ENCODE results near the gene STK32B.

STK32B gene

DNA sequence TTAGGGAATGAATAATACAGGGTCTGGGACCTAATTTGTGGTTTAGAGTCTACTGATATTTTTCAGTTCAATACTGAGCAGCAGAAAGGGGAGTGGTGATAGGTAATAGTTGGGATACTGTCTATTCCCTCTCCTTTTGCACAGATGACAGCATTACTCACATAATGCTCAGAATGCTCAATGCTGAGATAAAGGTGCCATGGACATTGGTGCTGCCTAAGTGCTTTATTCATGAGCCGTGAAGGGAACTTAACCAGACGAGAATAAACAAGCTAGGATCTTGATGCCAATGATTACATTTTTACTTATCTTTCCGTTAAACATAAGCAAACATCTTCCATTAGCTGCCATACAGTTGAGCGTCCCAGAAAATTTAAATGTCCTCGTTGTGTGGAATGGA is 75.6 kb downstream of the STK32B start:
- no peak for DNase-seq

DNA sequence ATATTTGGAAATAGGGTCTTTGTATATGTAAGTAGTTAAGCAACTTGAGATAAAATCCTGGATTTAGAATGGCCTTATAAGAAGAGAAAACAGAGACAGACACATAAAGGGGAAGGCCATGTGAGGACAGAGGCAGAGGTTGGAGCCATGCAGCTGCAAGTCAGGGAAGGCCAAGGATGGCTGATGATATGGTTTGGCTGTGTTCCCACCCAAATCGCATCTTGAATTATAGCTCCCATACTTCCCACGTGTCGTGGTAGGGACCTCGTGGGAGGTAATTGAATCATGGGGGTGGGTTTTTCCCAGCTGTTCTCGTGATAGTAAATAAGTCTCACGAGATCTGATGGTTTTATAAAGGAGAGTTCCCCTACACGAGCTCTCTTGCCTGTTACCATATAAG is 76.3 kb downstream of the STK32B start:
- no peak for DNase-seq

DNA sequence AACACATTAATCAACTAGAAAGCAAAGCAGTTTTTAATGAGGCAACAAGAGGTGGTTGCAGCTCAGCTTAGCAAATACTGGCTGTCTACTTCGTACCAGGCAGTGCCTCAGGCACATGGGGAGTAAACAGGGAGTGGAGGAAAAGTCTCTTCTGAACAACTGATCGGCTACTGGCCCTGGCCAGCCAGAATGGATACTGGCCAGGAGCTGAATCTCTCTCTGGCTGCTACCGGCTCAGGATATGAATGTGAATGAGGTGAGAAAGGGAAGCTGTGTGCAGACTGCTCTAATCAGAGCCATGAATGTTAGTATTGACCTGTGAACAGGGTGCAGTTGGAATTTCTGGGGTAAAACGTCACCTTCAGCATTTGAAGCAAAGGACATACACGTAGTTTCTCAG is 77.3 kb downstream of the STK32B start:
- no peak for DNase-seq

DNA sequence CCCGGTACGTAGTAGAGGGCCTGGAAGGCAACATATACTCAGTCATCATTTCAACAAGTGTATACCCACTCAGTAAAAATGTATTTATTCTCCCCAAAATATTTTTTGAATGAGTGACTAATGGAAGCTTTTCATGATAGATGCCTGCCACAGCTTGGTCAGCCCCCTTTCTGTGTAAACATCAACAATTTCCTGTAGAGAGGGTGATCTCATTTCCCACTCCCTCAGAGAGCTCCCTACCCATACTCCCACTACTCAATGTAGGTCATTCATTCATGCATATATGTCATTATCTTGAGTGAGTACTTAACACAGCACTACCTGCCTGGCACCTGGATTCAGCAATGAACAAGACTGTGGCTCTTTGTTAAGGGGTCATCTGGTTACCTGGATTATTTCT is 81.9 kb downstream of the STK32B start:
- peak; percentile 31 for DNase-seq

DNA sequence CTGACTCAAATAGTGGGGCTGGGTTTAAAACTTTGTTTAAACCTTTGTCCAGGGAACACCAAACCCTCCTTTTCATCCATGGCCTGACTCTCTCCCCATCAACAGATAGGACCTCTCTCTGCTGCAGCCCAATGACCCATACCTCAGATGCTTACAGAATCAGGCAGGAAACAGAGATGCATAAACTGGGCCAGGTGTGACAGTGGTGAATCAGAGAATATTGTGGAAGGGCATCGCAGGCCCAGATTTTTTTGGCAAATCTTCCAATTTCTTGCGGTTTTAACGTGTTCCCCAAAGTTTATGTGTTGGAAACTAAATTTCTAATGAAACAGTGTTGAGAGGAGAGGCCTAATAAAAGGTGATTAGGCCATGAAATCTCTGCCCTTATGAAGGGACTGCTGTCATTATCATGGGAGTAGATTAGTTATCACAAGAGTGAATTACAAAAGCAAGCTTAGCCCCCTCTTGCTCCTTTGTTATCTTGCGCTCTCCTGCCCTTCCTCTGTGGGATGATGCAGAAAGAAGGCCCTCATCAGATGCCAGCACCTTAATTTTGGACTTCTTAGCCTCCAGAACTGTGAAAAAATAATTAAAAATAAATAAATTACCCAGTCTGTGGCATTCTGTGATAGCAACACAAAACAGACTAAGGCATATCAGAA is 82.8 kb downstream of the STK32B start:
- DNase-seq = no peak

DNA sequence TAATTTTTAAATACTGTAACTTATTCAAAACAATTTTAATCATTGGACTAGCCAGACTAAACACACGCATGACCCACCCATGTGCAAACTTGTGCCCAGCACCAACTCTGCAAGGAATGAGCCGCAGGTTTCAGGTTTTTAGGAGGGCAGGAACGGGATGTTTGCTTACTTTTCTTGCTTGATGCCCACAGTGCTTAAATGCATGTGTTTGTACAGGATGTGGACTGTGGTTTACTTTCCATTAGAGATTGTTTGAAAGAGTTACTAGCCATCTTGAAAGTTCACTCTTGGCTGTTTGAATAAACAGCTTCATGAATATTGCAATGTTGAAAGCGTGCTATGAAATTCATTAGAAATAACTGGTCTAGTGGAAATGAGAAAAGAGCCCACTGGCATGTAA is 83.3 kb downstream of the STK32B start:
- no peak for DNase-seq

DNA sequence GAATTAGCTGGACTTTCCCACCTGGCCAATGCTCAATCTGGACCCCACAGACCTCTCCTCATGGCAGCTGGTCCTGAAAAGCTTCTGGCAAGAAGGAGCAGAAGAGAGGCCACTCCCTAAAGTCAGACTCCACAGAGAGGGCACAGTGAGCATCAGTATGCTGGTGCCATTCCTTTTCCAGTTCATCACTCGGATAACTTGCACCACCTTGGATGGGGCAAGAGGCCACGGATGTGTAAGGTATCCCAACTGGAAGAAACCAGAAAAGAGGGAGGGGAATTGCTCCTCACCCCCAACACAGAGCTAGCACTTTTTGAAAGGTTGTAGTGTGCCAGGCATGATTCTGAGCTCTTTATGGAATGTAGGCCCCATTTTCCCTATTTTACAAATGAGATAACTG is 85.9 kb downstream of the STK32B start:
- DNase-seq = no peak

DNA sequence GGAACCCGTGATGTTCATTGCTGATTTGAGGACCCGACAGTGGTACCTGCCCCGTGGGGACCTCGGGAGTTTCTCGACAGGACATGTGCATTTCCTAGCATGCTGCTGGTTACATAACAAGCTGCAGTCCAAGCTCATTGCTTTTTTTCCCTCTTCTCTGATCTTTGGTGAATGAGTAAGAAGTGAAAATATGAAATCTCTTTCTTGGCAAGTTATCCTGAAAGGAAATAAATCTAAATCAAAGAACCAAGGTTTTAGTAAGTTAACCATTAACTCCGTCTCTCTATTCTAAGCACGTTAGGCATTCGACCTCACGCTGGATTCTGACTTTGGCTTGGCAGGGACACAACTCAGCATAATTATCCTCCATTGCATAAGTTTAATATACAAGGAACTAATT is 86.6 kb downstream of the STK32B start:
- peak; percentile 93 for DNase-seq

DNA sequence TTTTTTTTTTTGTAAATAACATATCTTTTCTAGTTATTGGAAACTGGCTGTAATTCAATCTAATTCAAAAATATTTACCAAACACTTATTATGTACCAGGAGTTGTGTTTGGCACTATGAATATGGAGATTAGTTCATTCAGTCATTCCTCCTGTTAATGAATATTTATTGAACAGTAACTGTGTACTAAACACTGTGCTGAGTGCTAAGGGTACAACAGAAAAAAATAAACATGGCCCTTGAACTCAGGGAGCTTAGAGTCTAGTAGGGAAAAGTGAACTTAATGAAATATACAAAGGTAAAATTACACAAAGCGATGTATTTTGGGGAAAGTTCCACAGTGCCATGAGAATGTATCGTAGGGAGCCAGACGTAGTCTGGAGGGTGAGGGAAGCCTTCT is 87.1 kb downstream of the STK32B start:
- no peak for DNase-seq

DNA sequence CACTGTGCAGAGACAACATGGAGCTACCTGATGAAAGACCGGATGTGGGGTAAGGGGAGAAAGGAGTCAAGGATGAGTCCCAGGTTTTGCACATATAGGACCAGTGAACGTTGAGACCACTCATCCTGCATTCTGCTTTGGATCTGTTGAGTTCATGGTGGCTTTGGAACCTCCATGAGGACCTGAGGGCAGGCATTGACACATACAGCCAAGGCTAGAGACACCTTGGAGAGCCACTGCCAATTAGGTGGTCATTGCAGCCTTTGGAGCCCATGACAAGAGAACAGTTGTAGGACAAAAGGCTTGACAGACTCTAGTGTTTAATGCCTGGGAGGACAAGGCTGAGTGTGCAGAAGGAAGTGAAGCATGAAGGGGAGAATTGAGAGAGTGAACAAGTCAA is 87.9 kb downstream of the STK32B start:
- no peak for DNase-seq

DNA sequence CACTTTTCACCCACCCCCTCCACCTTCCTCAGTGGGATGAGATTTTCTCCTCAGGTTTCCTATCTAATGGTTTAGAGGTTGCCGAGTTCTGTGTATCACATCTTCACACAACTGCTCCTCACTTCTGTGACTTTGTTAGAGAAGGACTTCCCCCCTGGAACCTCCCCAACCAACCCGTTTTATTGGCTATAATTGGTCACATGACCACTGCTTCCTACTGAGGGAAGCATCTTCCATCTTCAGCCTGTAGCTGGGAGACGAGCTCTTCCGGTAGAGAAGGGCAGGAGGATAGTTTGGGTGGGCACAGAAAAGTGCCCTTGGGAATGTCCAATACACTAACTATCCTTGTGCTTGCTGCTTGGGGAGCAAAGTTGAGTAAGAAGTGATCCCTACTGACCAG is 90.5 kb downstream of the STK32B start:
- DNase-seq = no peak

DNA sequence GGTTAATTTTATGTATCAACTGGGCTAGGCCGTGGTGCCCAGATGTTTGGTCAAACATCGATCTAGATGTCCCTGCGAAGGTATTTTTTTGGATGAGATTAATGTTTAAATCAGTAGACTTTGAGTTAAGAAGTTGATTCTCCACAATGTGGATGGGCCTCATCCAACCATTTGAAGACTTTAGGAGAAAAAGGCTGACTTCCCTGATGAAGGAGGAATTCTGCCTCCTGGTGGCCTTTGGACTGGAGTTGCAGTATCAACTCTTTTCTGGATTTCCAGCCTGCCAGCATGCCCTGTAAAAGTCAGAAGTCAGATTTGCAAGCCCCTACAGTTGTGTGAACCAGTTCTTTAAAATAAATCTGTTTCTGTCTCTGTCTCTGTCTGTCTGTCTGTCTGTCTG is 91.4 kb downstream of the STK32B start:
- DNase-seq = peak; percentile 12

DNA sequence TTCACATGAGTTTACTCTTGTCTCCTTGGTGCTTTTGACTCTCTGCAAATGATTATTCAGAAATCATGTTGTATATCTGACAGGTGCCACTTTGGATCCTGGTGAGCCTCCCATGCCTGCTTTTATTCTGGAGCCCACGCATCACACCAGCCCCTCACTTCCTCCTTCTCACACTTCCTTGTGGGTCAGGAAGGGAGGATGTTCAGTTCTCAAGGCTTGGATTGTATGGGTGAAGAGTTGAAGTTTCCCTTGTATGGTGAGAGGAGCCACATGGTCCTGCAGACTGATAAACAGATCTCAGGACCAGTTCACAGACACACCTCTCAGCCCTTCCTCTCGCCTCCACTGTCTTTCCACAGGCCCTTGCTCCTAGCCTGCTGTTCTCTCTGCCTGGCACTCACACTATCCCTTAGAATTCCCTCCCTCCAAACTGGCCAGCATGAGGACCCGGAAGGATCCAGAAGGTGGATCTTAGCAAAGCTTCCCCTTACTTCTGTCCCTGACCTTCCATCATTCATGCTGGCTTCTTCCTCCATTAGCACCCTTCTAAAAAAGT is 92.1 kb downstream of the STK32B start:
- DNase-seq = no peak

DNA sequence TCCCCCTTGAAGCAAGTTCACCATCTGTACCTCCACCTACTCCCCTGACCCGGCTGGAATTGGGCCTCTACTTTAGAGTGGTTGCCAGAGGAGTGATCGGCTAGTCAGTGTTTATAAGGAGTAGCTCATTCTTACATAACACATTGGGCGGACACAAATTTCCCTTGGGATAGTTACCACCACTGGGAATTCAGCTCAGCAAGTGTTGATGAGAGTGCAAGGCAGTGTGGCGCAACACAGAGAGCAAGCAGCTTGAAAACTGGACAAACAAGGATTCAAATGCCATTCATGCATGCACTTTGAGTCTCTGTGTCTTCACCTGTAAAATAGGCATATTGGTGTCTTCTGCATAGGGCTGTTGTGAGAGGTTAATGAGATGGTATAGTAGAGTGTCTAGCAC is 92.7 kb downstream of the STK32B start:
- DNase-seq = no peak

DNA sequence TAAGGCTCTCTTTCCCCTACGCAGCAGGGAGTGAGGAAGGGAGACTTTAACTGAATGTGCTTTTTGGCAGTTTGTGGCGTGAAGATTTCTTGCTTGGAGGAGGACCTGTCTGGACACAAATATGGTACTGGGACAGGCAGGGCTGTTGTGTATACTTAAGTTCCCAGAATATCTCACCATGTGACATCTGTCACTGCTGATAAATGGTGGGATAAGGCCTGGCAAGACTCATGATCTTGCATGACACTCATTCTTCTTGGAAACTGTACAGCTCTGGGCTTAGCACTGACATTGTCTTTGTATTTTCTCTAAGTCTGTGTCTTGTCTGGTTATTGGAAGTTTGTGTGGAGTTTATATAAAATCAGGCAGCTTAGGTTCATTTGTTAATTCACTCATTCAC is 93.1 kb downstream of the STK32B start:
- no peak for DNase-seq

DNA sequence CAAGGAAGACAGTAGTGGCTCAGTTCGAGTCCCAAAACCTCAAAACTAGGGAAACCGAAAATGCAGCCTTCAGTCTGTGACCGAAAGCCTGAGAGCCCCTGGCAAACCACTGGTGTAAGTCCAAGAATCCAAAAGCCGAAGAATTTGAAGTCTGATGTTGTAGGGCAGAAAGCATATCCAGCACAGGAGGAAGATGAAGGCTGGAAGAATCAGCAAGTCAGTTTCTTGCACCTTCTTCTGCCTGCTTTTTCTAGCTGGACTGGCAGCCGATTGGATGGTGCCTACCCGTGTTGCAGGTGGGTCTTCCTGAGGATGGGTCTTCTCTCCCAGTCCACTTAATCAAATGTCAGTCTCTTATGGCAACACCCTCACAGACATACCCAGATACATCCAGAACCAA is 95.0 kb downstream of the STK32B start:
- DNase-seq = no peak

DNA sequence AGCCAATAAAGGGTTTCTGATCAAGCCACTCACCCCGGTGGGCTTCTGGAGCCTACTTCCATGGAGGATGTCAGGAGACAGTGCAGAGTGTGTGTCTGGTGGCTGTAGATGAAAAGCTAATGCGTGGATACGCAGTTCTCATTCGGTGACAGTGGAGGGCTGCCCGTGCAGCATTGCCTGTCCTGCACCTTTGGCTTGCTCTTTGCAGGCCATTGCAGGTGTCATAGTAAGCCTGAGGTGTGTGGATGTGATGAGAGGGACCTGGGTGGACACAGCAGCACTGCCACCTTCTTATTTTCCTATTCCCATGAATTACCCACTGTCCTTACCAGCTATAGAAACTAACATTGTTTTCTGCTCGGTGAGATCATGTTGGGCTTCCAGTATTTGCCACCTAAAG is 101.2 kb downstream of the STK32B start:
- DNase-seq = no peak

DNA sequence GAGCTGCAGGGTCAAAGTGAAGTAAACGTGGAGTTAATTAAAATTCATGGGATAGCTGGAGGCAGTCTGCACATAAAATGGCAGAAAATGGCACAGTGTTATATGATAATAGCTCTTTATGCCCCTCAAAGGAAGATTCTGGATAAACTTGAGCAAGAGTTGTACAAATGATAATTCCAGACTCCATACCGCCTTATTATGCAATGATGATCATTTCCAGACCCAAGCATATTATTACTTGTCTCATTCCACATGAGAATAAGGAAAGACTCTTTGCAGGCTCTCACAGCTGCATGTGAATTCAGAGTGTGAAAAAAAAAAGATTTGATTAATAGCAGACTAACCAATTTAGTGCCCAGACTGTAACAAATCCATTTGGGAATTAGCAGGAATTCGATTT is 105.4 kb downstream of the STK32B start:
- DNase-seq = no peak

DNA sequence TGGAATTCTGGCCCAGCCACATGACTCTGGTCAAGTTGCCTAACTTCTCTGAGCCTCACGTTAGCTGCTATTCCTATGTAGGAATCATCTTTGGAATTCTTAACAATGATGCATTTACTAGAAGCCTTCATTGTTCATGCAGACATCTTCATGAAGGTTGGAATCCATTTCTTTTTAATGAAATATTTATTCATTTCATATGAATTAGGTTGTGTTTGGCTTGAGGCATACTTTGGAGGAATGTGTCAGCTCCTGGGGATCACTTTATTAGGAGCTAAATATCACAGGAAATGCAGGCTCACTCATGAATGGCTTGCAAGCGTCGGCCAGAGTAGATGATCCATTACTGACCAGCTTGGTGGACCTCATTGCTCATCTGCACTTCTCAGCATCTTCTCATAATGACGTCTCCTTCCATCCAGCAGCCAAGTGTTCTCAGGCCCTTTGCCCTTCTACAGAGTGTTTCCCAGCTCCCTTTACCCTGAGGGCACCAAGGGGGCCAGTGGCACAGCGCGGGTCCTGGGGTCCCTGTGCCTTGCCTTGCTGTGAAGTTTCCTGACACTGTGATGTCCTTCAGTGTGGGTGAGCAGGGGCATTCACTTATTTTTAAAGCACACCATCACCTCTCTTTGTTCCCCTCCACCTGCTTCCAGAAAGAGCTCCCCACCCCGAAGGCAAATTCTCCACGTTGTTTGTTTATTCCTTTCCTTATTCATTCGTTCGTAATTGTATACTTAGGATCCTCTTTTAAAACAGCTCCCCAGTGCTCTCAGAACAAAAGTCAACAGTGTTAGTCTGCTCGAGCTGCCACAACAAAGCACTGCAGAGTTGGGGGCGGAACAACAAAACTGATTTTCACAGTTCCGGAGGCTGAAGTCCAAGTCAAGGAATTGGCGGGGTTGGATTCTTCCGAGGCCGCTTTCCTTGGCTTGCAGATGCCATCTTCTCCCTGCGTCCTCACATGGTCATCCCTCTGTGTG is 106.8 kb downstream of the STK32B start:
- DNase-seq = no peak

DNA sequence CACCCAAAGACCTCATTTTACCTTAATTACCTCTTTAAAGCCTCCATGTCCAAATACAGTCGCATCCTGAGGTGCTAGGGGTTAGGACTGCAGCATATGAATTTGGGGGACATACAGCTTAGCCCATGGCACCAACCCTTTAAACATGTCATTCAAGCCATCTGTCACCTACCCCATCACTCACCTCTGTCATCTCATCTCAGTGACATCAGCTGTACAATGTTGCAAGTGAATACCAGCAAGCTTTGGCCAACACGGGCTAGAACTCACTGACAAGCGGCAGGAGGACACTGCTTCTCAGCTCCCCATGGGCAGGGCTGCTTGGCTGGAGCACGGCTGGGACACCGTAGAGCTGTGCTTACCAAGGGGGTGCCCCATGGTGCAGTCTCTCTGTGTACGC is 107.5 kb downstream of the STK32B start:
- no peak for DNase-seq

DNA sequence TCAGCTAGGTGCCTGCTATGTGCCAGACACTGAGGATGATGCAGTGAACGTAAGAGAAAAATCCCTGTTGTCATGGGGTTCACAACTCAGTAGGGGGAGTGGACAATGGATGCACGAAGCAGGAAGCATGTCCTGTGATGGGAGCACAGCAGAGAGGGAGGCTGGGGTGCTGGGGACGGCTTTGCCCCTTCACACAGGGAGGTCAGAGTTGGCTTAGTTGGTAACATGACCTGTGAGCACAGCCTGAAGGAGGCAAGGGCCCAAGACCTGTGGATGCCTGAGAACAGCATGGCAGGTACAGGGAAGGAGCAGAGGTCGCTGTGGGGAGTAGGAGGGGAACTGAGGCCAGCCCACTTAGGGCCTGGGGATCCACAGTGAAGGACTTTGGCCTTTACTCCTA is 109.4 kb downstream of the STK32B start:
- DNase-seq = no peak

DNA sequence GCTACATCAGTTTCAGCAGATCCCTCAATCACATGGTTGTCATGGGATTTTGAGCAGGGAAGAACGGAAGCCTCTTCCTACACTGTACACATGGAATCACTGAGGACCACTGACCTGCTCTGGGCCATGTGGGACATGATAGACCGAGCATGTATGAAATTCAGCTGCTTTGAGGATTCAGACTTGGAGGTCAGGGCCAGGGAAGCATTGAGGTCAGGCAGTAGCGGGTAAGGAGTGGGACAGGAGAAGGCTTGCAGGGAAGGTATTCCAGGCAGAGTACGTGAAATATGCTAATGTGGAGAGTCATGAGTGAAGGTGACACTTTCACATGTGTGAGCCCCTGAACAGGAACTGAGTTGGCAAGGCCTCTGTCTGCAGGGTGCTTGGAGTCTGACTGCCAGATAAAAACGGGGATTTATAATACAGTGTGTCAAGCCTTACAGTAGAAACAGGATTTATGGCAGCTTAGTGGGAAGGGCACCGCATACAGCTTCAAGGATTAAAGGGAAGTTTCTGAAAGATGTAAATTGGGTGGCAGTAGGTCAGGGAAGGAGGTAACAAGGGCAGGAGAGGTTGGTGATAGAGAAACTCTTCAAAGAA is 111.7 kb downstream of the STK32B start:
- no peak for DNase-seq

DNA sequence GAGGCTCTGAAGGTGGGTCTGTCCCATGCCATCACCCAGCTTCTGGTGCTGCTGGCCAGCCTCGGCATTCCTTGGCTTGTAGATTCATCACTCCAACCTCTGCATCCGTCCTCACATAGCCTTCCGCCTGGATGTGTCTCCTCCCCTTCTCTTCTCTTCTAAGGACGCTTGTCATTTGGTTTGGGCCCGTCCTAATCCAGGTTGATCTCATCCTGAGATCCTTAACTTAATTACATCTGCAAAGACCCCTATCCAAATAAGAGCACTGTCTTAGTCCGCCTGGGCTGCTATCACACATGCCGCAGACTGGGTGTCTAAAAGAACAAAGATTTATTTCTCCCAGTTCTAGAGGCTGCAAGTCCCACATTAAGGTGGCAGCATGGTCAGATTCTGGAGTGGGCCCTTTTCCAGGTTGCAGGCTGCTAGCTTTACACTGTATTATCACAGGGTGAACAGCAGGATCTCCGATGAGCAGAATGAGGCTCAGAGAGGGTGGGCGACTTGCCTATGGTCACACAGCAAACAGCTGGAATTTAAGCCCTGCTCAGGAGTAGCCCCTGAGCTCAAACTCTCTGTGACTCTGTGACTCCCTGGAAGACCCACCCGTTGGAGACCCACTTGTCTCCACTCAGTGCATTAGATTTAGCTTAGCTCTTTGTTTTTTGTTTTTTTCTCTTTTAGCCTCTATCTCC is 113.1 kb downstream of the STK32B start:
- DNase-seq = no peak
